ENCODE data around the gene TPSD1.

DNA sequence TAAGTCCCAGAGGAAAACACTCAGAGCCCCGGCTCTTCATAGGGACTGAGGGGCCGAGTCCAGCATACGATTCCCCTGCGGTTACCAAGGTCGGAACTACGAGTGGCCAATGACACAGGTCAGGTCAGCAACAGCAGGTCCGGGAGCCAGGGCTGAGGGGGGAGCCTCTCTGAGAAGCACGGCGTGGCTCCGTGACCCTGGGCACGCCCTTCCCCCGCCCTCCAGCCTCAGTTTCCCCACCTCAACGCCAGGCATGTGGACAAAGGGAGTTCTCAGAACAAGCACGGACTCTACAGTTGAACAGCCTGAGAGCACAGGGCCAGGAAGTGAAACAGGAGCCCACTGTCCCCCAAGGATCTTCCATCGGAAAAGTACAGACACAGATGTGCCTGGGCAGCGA lies 25.6 kb downstream of the TPSD1 start:
- TF ChIP-seq ZNF274 (IDR thresholded peaks at IDR 0.05; ENCODE audit: borderline replicate concordance, low read depth, low read length) (no peak), GATA2 (CRISPR knock-in tag; IDR thresholded peaks at IDR 0.05) (no peak)
